ENCODE results near the gene STKLD1.

DNA sequence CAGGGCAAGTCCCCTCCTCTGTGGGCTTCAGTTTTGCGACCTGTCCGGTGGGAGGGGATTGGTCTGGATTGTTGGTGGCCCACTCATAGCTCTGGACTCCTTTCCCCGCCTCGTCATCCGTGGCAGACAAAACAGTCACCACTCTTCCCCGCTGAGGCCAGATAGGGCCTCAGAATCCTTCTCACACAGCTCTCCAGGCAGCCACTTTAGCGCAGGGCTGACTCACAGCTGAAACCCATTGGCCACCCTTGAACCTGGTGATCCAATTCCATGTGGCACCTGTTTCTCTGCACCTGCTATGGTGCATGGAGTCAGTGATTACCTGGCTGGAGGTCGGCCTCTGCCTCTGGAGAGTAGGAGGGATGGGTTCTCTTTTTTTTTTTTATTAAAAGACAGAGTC, 67.8 kb downstream of the STKLD1 start:
- TF ChIP-seq, protein P1, sequence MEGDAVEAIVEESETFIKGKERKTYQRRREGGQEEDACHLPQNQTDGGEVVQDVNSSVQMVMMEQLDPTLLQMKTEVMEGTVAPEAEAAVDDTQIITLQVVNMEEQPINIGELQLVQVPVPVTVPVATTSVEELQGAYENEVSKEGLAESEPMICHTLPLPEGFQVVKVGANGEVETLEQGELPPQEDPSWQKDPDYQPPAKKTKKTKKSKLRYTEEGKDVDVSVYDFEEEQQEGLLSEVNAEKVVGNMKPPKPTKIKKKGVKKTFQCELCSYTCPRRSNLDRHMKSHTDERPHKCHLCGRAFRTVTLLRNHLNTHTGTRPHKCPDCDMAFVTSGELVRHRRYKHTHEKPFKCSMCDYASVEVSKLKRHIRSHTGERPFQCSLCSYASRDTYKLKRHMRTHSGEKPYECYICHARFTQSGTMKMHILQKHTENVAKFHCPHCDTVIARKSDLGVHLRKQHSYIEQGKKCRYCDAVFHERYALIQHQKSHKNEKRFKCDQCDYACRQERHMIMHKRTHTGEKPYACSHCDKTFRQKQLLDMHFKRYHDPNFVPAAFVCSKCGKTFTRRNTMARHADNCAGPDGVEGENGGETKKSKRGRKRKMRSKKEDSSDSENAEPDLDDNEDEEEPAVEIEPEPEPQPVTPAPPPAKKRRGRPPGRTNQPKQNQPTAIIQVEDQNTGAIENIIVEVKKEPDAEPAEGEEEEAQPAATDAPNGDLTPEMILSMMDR (IDR thresholded peaks at IDR 0.05): no peak
- no peak for TF ChIP-seq POLR2AphosphoS5 (IDR thresholded peaks at IDR 0.05)

Data from gastroesophageal sphincter (tissue), 3 donors.